Sigmoid colon (tissue), 7 donors: Measurements from ENCODE around the gene ETV3L. TPM values are rescaled to one million over a fixed set of nuclear protein-coding genes. Genes with fewer than 3 reads are reported as not detected.
A peak's percentile ranks its signal among the peaks of the same experiment; 100 is the strongest.

Experiments used
- DNase-seq: peaks from one replicate; pipeline ENCODE4 v3.0.0-alpha.2; 2019
- H3K27ac ChIP-seq, 4 donors: fragments of 200-600 bp; sonication (generic); one replicate each; pipeline ENCODE4 v1.5.1; 2016 to 2019; ENCODE audit warnings: mild to moderate bottlenecking in 1 of 4
- H3K27me3 ChIP-seq, 3 donors: fragments of 200-600 bp; sonication (generic); one replicate each; pipeline ENCODE4 v1.5.1; 2019; ENCODE audit warnings: mild to moderate bottlenecking in 1 of 3
- H3K36me3 ChIP-seq, 4 donors: fragments of 200-600 bp; sonication (generic); one replicate each; pipeline ENCODE4 v1.5.1; 2016 to 2019
- H3K4me1 ChIP-seq, 4 donors: fragments of 200-600 bp; sonication (generic); one replicate each; pipeline ENCODE4 v1.5.1; 2017 to 2019
- H3K4me3 ChIP-seq, 4 donors: fragments of 200-600 bp; sonication (generic); one replicate each; pipeline ENCODE4 v1.5.1; 2017 to 2019; ENCODE audit warnings: mild to moderate bottlenecking in 2 of 4, moderate library complexity in 1 of 4
- H3K9me3 ChIP-seq, 4 donors: fragments of 200-600 bp in 3 of 4; sonication (generic) in 3 of 4; one replicate each; pipeline versions ENCODE4 v1.5.1 to v1.6.1; 2013 to 2019
- EP300 ChIP-seq, 4 donors: sonication (generic); formaldehyde crosslinking; IDR thresholded peaks; one replicate each; pipeline ENCODE4 v1.6.1; 2017; ENCODE audit warnings: antibody characterized with exemption in 4 of 4
- POLR2A ChIP-seq, 2 donors: fragments of 450-650 bp; IDR thresholded peaks; one replicate each; pipeline ENCODE4 v1.6.1; 2016; ENCODE audit warnings: antibody characterized with exemption in 2 of 2, mild to moderate bottlenecking in 2 of 2, moderate library complexity in 2 of 2
- POLR2AphosphoS5 ChIP-seq, 4 donors: sonication (generic); formaldehyde crosslinking; IDR thresholded peaks; one replicate each; pipeline ENCODE4 v1.6.1; 2017; ENCODE audit warnings: antibody characterized with exemption in 4 of 4
- WGBS, 2 donors: extraction: QIAGEN DNeasy Blood & Tissue Kit; methylation state at CpG; one replicate each; pipeline ENCODE4 v1.1.7; 2013; 5-methylcytosine and 5-hydroxymethylcytosine counted together
- intact Hi-C: fragments of 100-400 bp; cut with DNase I; formaldehyde crosslinking; loops from one replicate; pipeline ENCODE4 v1.15.1; 2023
- polyA plus RNA-seq, 3 donors: library from polyadenylated mRNA; stranded (reverse); fragments of 200-250 nt; gene quantifications; one replicate each; pipeline ENCODE4 v1.2.3, GENCODE V29; 2013
- total RNA-seq, 4 donors: library from RNA; depleted of rRNA; stranded (reverse); fragments of >200 nt; gene quantifications; one replicate each; pipeline ENCODE4 v1.1.0, GENCODE V29; 2016
- TF ChIP-seq, protein P1 (sequence below), 4 experiments: fragments of 450-650 bp in 3 of 4; fragments of 200-600 bp in 1 of 4; IDR thresholded peaks; one replicate each; pipeline ENCODE4 v1.5.1; 2016 to 2019; ENCODE audit warnings: antibody characterized with exemption in 4 of 4, mild to moderate bottlenecking in 3 of 4, moderate library complexity in 2 of 4
- donor health status: healthy with polysubstance abuse.
- donor health status: Bipolar disorder and iron deficiency.
- donor health status: healthy.

Gene ETV3L
- total and polyA plus RNA-seq, 7 donors, result 0.03 TPM; not detected in 6

DNA sequence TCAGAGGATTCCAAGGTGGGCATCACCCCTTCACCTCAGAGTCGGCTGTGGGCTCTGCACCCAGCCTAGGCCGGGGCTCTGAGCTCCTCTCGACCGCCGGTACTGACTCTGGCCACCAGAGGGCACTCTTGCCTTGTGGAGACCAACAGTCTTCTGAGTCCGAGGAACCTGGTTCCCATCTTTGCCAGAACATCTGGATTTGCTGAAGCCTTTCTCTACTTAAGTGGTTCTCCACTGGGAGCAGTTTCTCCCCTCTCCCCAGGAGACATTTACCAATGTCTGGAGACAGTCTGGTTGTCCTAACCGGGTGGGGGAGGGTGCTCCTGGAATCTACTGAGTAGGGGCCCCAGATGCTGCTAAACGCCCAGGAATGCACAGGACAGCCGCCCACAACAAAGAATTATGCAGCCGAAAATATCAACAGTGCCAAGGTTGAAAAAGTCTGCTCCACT lies 9.4 kb downstream of the ETV3L start:
- peak; percentile 92 for DNase-seq
- intact Hi-C loops, result loop anchor here (1.0 kb wide), 1 partner anchor 66 kb away; no protein-coding TSS in a partner anchor
- no peaks in the 10 kb centered on the region for H3K9me3 ChIP-seq
- no peak overlapping the region for H3K4me3 ChIP-seq
- WGBS, 2 donors, result 23 to 30% methylated on average over 10 of the region's 10 CpGs
- no peaks in the 10 kb centered on the region for H3K27me3 ChIP-seq
- H3K4me1 ChIP-seq, result peaks cover 0 to 16% (median 11%) of the 10 kb centered on the region in 4 donors
- no peaks in the 10 kb centered on the region for H3K36me3 ChIP-seq
- H3K27ac ChIP-seq, result no peak overlapping the region
- TF ChIP-seq, protein P1, sequence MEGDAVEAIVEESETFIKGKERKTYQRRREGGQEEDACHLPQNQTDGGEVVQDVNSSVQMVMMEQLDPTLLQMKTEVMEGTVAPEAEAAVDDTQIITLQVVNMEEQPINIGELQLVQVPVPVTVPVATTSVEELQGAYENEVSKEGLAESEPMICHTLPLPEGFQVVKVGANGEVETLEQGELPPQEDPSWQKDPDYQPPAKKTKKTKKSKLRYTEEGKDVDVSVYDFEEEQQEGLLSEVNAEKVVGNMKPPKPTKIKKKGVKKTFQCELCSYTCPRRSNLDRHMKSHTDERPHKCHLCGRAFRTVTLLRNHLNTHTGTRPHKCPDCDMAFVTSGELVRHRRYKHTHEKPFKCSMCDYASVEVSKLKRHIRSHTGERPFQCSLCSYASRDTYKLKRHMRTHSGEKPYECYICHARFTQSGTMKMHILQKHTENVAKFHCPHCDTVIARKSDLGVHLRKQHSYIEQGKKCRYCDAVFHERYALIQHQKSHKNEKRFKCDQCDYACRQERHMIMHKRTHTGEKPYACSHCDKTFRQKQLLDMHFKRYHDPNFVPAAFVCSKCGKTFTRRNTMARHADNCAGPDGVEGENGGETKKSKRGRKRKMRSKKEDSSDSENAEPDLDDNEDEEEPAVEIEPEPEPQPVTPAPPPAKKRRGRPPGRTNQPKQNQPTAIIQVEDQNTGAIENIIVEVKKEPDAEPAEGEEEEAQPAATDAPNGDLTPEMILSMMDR (IDR thresholded peaks at IDR 0.05), result peak; percentile 71 to 93 (median 92)
- TF ChIP-seq POLR2A (IDR thresholded peaks at IDR 0.05), result no peak
- TF ChIP-seq POLR2AphosphoS5 (IDR thresholded peaks at IDR 0.05), result no peak

DNA sequence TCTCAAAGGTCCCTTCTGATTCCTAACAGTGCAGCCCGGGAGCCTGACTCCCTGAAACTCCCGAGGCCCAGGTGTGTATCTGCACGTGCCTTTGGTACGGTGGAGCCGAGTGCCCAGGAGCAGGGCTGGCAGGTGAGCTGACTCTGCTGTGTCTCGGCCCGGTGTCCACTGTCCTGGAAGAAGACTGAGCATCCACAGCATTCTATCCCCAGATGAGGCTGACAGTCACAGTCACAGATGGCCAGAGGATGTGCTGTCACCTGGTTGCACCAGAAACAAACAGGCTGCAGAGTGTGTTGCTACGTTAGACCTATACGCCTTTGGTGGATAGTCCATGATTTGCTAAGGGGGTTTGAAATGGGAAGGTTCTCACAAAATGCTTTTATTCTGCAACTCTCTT lies 9.8 kb downstream of the ETV3L start:
- Histone ChIP-seq H3K9me3 (no peaks in the 10 kb centered on the region), H3K36me3 (no peaks in the 10 kb centered on the region), H3K27ac (no peak overlapping the region), H3K4me3 (no peak overlapping the region), H3K4me1 (peaks cover 0 to 16% (median 11%) of the 10 kb centered on the region in 4 donors), H3K27me3 (no peaks in the 10 kb centered on the region)
- intact Hi-C loops, result loop anchor here (1.0 kb wide), 1 partner anchor 67 kb away; no protein-coding TSS in a partner anchor
- TF ChIP-seq POLR2A (IDR thresholded peaks at IDR 0.05) (no peak), EP300 (IDR thresholded peaks at IDR 0.05) (no peak), POLR2AphosphoS5 (IDR thresholded peaks at IDR 0.05) (no peak)
- TF ChIP-seq, protein P1 (IDR thresholded peaks at IDR 0.05), result no peak
- 88 to 92% methylated on average over 9 of the region's 9 CpGs for WGBS, 2 donors
- DNase-seq, result peak; percentile 63

DNA sequence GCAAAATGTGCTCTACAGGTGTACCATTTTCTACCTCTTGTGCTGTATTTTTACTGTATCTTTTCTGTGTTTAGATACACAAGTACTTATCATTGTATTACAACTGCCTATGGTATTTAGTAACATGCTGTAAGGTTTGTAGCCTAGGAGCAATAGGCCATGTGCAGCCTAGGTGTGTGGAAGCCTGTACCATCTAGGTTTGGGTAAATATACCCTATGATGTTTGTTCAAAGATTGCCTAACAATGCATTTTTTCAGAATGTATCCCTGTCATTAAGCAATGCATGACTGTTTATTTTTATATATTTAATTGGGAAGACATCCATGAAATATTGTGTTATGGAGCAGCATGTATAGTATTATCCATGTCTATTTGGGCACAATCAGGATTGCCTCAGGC lies 11.0 kb downstream of the ETV3L start:
- H3K36me3 ChIP-seq, result no peaks in the 10 kb centered on the region
- no peak overlapping the region for H3K27ac ChIP-seq
- intact Hi-C loops, result no loop called here
- no peaks in the 10 kb centered on the region for H3K9me3 ChIP-seq
- no peaks in the 10 kb centered on the region for H3K27me3 ChIP-seq
- no peak overlapping the region for H3K4me3 ChIP-seq
- H3K4me1 ChIP-seq, result peaks cover 0 to 16% (median 11%) of the 10 kb centered on the region in 4 donors
- TF ChIP-seq POLR2A (IDR thresholded peaks at IDR 0.05), result no peak
- TF ChIP-seq, protein P1 (IDR thresholded peaks at IDR 0.05), result no peak
- no peak for DNase-seq

DNA sequence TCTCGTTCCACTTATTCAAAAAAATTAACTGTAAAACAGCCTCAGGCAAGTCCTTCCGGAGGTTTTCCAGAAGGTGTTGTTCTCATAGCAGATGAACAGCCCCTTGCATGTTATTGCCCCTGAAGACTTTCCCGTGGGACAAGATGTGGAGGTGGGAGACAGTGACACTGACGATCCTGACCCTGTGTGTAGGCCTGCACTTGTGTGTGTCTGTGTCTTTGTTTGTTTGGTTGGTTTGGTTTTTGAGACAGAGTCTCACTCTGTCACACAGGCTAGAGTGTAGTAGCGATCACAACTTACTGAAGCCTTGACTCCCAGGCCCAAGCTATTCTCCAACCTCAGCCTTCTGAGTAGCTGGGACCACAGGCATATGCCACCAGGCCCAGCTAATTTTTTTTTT lies 12.6 kb downstream of the ETV3L start:
- no peaks in the 10 kb centered on the region for H3K27me3 ChIP-seq
- H3K4me1 ChIP-seq, result peaks cover 0 to 10% (median 6%) of the 10 kb centered on the region in 4 donors
- H3K9me3 ChIP-seq, result no peaks in the 10 kb centered on the region
- 91 to 93% methylated on average over 5 of the region's 5 CpGs for WGBS, 2 donors
- H3K27ac ChIP-seq, result no peak overlapping the region
- DNase-seq, result peak; percentile 10
- intact Hi-C loops, result no loop called here
- no peak overlapping the region for H3K4me3 ChIP-seq
- TF ChIP-seq POLR2A (IDR thresholded peaks at IDR 0.05), result no peak
- TF ChIP-seq, protein P1 (IDR thresholded peaks at IDR 0.05), result no peak
- TF ChIP-seq POLR2AphosphoS5 (IDR thresholded peaks at IDR 0.05), result no peak
- H3K36me3 ChIP-seq, result no peaks in the 10 kb centered on the region

DNA sequence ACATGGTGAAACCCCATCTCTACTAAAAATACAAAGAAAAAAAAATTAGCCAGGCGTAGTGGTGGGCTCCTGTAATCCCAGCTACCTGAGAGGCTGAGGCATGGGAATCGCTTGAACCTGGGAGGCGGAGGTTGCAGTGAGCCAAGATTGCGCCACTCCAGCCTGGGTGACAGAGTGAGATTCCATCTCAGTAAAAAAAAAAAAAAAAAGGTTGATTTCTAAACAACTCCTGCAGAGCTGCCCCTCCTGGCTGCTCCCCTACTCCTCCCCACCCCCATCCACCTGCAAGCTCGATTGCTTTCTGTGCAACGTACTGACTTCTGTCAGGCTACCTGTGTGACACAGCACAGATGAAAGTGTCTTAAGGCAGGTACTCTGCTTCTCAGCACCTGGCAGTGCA lies 13.3 kb downstream of the ETV3L start:
- no peak overlapping the region for H3K4me3 ChIP-seq
- TF ChIP-seq POLR2AphosphoS5 (IDR thresholded peaks at IDR 0.05), result no peak
- TF ChIP-seq POLR2A (IDR thresholded peaks at IDR 0.05), result no peak
- TF ChIP-seq, protein P1 (IDR thresholded peaks at IDR 0.05), result no peak
- no peak for TF ChIP-seq EP300 (IDR thresholded peaks at IDR 0.05)
- DNase-seq, result peak; percentile 13
- no peaks in the 10 kb centered on the region for H3K9me3 ChIP-seq
- WGBS, 2 donors, result 86 to 89% methylated on average over 6 of the region's 6 CpGs
- no peaks in the 10 kb centered on the region for H3K36me3 ChIP-seq
- H3K4me1 ChIP-seq, result peaks cover 0 to 10% (median 6%) of the 10 kb centered on the region in 4 donors
- H3K27ac ChIP-seq, result no peak overlapping the region
- no peaks in the 10 kb centered on the region for H3K27me3 ChIP-seq
- intact Hi-C loops, result no loop called here
